ENCODE measurements around the gene ANKS4B.
"Not testable (repeated sequence)": the region's sequence is repeated elsewhere in the genome, so short reads cannot be mapped to it uniquely, and the experiment has no call there.

Gene ANKS4B

GRCh38 chr16:21262779-21263639, 29.5 kb downstream of the ANKS4B start:
- DNase-seq = peak in 1 of 2 experiments; percentile 25
- TF ChIP-seq GATA1 (IDR thresholded peaks at IDR 0.05; ENCODE audit: low read depth, low read length) (no peak), POLR2A (IDR thresholded peaks at IDR 0.05; ENCODE audit: low read length) (no peak)

- DNase-seq = peak; percentile 58 to 76
Measured at GRCh38 chr16:21263640-21264570, 30.4 kb downstream of the ANKS4B start.

GRCh38 chr16:21264571-21265036, 31.1 kb downstream of the ANKS4B start:
- DNase-seq = no peak

More at GRCh38 chr16:21263640-21264570, 30.4 kb downstream of the ANKS4B start:
- no peak for TF ChIP-seq GATA1 (IDR thresholded peaks at IDR 0.05; ENCODE audit: low read depth, low read length)
- TF ChIP-seq POLR2A (IDR thresholded peaks at IDR 0.05; ENCODE audit: low read length) = no peak

GRCh38 chr16:21265104-21265837, 31.8 kb downstream of the ANKS4B start:
- TF ChIP-seq GATA1 (IDR thresholded peaks at IDR 0.05; ENCODE audit: low read depth, low read length) = no peak
- no peak for TF ChIP-seq POLR2A (IDR thresholded peaks at IDR 0.05; ENCODE audit: low read length)
- DNase-seq = no peak

More at GRCh38 chr16:21264571-21265036, 31.1 kb downstream of the ANKS4B start:
- no peak for TF ChIP-seq GATA1 (IDR thresholded peaks at IDR 0.05; ENCODE audit: low read depth, low read length)
- TF ChIP-seq POLR2A (IDR thresholded peaks at IDR 0.05; ENCODE audit: low read length) = no peak

GRCh38 chr16:21267298-21267697, 33.8 kb downstream of the ANKS4B start:
- no peak for TF ChIP-seq POLR2A (IDR thresholded peaks at IDR 0.05; ENCODE audit: low read length)
- TF ChIP-seq GATA1 (IDR thresholded peaks at IDR 0.05; ENCODE audit: low read depth, low read length) = no peak
- no peak for DNase-seq

DNA sequence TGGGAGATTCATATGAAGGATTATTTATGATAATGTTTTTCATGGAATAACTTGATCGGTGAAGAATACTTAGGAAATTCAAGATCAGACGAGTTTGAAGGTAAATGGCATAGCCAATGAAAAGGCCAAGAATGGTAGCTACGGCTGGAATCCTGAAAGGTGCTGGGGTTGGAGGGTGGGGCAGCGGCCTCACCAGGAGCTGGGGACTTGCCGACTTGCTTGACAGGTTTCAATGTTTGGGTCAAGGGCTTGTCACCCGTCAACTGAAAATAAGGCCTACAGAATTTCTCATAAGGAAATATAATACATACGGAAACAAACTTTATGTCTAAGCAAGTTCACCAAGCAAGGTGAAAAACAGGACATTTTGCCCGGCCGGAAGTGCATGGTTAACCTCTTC, 34.7 kb downstream of the ANKS4B start:
- TF ChIP-seq GATA1 (IDR thresholded peaks at IDR 0.05; ENCODE audit: low read depth, low read length) (no peak), POLR2A (IDR thresholded peaks at IDR 0.05; ENCODE audit: low read length) (no peak)
- no peak for DNase-seq

DNA sequence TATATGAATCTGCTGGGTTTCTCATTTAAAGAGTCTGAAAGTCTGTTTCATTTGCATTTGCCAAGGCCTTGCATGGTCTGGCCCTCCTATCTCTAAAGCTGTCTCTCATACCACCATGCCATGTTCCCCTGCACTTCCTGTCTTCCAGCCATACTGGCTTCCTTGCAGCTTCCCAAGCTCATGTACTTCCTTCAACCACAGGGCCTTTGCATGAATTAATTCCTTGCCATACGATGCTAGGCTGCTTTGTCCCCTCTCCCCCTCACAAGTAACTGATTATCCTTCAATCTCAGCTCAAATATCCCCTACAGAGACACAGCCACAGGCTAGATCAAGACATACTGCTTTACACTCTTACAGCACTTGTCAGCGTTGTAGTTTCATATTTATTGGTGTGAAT, 38.8 kb downstream of the ANKS4B start:
- DNase-seq = no peak
- TF ChIP-seq POLR2A (IDR thresholded peaks at IDR 0.05; ENCODE audit: low read length) (no peak), GATA1 (IDR thresholded peaks at IDR 0.05; ENCODE audit: low read depth, low read length) (no peak)

- not testable (repeated sequence) for DNase-seq
Measured at GRCh38 chr16:21272763-21273162, 39.3 kb downstream of the ANKS4B start.

- TF ChIP-seq GATA1 (IDR thresholded peaks at IDR 0.05; ENCODE audit: low read depth, low read length) (no peak), POLR2A (IDR thresholded peaks at IDR 0.05; ENCODE audit: low read length) (no peak)
- DNase-seq = no peak
Measured at GRCh38 chr16:21274172-21274726, 40.8 kb downstream of the ANKS4B start.

DNA sequence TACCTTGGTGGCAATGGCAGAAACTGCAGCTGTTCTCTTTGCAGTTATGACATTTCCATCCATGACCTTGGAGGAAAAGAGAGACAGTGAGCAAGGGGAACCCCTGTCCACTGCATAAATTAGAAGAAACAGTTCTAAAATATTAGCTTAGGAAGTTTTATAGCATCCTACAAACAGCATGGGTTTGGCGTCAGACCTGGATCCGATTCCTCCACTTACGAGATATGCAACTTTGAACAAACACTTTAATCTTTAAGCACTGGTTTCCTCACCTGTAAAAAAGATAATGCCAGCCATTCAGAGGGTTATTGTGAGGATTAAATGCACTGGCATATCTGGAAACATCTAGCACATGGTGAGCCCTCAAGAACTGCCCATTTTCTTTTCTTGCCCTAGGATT, 42.0 kb downstream of the ANKS4B start:
- no peak for DNase-seq
- TF ChIP-seq GATA1 (IDR thresholded peaks at IDR 0.05; ENCODE audit: low read depth, low read length) = no peak
- TF ChIP-seq POLR2A (IDR thresholded peaks at IDR 0.05; ENCODE audit: low read length) = no peak

GRCh38 chr16:21276090-21276489, 42.6 kb downstream of the ANKS4B start:
- TF ChIP-seq POLR2A (IDR thresholded peaks at IDR 0.05; ENCODE audit: low read length) (no peak), GATA1 (IDR thresholded peaks at IDR 0.05; ENCODE audit: low read depth, low read length) (no peak)
- DNase-seq = no peak

GRCh38 chr16:21277045-21277926, 43.8 kb downstream of the ANKS4B start:
- DNase-seq = peak; percentile 19 to 34
- TF ChIP-seq POLR2A (IDR thresholded peaks at IDR 0.05; ENCODE audit: low read length) (no peak), GATA1 (IDR thresholded peaks at IDR 0.05; ENCODE audit: low read depth, low read length) (no peak)
